ENCODE data around the gene FAM50B. TPM values are rescaled to one million over a fixed set of nuclear protein-coding genes. Genes with fewer than 3 reads are reported as not detected.

FAM50B gene
- total RNA-seq, 1 donor from 2014 or later: 23.2 TPM

DNA sequence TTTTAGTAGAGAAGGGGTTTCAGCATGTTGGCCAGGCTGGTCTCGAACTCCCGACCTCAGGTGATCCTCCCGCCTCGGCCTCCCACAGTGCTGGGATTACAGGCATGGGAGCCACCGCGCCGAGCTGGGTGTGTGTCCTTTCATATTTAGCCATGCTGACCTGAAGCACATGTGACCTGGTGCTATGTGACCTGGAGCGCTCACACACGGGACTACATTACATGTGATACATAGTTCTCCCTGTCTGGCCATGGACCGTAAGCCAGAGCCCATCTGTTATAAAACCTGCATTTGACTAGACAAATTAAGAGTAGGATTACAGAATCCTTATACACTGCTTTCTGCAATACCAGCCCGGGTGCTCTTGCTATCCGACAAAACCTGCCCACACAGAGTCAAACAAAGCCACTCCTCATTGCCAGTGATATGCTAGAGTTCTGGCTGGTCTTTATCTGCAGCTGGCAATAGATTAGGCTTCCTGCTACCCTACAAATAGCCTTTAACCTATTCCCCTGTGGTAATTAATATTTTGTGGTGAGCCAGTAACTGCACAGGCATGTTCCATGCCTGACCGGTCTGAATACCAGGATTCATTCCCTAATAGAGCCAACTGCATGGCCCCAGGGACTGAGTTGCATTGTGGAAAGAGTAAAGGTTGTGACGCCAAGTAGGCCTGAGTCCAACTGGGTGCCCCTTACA lies 26.3 kb upstream of the FAM50B start:
- TF ChIP-seq, protein P1, sequence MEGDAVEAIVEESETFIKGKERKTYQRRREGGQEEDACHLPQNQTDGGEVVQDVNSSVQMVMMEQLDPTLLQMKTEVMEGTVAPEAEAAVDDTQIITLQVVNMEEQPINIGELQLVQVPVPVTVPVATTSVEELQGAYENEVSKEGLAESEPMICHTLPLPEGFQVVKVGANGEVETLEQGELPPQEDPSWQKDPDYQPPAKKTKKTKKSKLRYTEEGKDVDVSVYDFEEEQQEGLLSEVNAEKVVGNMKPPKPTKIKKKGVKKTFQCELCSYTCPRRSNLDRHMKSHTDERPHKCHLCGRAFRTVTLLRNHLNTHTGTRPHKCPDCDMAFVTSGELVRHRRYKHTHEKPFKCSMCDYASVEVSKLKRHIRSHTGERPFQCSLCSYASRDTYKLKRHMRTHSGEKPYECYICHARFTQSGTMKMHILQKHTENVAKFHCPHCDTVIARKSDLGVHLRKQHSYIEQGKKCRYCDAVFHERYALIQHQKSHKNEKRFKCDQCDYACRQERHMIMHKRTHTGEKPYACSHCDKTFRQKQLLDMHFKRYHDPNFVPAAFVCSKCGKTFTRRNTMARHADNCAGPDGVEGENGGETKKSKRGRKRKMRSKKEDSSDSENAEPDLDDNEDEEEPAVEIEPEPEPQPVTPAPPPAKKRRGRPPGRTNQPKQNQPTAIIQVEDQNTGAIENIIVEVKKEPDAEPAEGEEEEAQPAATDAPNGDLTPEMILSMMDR (IDR thresholded peaks at IDR 0.05; ENCODE audit: borderline replicate concordance): no peak
- DNase-seq: no peak
- Histone ChIP-seq H3K27me3 (ENCODE audit: low read depth) (no peaks in the 10 kb centered on the region), H3K27ac (replicated peaks) (peak overlapping the region; percentile 7), H3K36me3 (no peaks in the 10 kb centered on the region), H3K4me1 (peaks cover 50% of the 10 kb centered on the region), H3K4me3 (no peak overlapping the region), H3K9me3 (replicated peaks) (no peaks in the 10 kb centered on the region)
- intact Hi-C loops (cut with micrococcal nuclease): no loop called here

DNA sequence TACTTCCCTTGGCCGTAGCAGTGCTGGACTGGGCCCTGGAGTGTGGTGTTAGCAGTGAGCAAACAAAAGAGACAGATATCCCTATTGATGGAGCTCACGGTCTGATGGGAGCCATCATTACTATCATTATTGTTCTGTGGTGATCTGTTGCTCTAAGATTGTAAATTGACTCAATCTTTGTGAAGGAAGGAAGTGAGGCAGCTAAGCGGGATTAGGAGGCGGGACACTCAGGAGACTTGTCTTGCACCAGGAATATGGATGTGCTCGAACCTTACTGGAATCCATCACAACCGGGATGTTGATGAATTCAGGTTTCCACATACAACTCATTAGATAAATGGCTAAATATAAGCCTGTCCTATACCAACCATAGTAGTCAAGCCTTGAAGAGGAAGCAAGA lies 25.5 kb upstream of the FAM50B start:
- no peaks in the 10 kb centered on the region for H3K9me3 ChIP-seq (replicated peaks)
- no peaks in the 10 kb centered on the region for H3K27me3 ChIP-seq (ENCODE audit: low read depth)
- no peaks in the 10 kb centered on the region for H3K36me3 ChIP-seq
- no peak overlapping the region for H3K27ac ChIP-seq (replicated peaks)
- H3K4me1 ChIP-seq: peaks cover 50% of the 10 kb centered on the region
- no peak for DNase-seq
- TF ChIP-seq, protein P1 (IDR thresholded peaks at IDR 0.05; ENCODE audit: borderline replicate concordance): no peak
- H3K4me3 ChIP-seq: no peak overlapping the region
- intact Hi-C loops (cut with micrococcal nuclease): no loop called here

DNA sequence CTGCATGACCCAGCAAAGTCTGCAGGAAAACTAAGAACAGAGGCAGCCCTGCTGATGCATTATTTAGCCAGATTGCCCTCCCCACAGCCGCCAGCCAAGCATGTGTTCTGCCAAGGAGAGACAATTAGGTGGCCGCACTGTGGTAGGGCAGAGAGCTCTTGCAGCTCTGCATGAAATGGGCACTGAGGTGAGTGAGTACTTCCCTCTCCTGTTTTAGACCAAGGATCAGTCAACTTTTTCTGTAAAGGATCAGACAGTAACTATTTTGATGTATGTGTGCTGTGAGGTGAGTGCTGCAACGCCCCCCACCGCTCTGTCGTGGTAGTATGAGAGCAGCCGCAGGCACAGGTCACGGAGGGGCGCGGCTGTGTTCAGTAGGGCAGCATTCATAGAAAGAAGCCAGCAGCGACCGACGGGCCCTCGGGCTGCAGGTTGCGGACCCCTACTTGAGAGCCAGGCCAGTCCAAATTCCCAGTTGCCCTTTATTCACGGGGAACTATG lies 23.8 kb upstream of the FAM50B start:
- H3K36me3 ChIP-seq: no peaks in the 10 kb centered on the region
- no peaks in the 10 kb centered on the region for H3K9me3 ChIP-seq (replicated peaks)
- DNase-seq: peak; percentile 63
- peaks cover 43% of the 10 kb centered on the region for H3K4me1 ChIP-seq
- H3K27ac ChIP-seq (replicated peaks): peak overlapping the region; percentile 94
- TF ChIP-seq, protein P1 (IDR thresholded peaks at IDR 0.05; ENCODE audit: borderline replicate concordance): peak; percentile 58
- H3K4me3 ChIP-seq: peak overlapping the region; percentile 46
- intact Hi-C loops (cut with micrococcal nuclease): no loop called here
- H3K27me3 ChIP-seq (ENCODE audit: low read depth): no peaks in the 10 kb centered on the region

DNA sequence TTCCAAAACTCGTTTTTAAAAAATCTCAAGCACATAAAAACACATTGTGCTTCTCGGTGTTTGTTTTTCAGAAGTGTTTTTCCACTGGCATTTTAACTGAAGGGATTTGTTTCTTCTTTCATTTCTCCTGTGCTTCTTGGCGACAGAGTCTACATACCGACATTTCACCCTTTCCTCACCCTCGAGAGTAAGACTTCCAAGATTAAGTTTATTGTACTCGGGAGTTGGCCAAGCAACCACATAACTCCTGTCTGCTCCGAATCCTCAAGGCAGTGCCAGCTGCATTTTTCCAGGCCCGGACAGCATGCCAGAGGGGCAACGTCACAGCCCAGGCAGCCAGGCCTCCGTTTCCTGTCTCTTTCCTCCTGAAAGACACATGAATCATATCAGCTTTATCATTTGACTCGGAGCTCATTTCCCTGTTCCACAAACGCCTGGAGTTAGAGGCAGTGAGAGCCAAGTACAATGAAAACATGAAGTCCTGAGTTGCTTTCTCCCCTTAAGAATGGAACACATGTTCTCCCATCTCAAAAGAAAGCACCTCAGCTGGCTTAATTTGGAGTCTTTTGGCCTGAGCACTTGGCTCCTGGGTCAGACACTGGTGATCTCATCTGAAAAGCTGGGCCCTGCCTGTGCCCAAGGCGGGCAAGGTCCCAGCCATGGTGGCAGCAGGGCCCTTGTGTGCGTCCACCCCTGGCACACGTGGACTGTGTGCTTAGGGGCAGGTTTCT lies 23.2 kb upstream of the FAM50B start:
- Histone ChIP-seq H3K36me3 (no peaks in the 10 kb centered on the region), H3K27ac (replicated peaks) (peak overlapping the region; percentile 94), H3K9me3 (replicated peaks) (no peaks in the 10 kb centered on the region), H3K4me3 (peak overlapping the region; percentile 46), H3K27me3 (ENCODE audit: low read depth) (no peaks in the 10 kb centered on the region), H3K4me1 (peaks cover 43% of the 10 kb centered on the region)
- intact Hi-C loops (cut with micrococcal nuclease): no loop called here
- TF ChIP-seq, protein P1 (IDR thresholded peaks at IDR 0.05; ENCODE audit: borderline replicate concordance): no peak
- DNase-seq: peak; percentile 86

DNA sequence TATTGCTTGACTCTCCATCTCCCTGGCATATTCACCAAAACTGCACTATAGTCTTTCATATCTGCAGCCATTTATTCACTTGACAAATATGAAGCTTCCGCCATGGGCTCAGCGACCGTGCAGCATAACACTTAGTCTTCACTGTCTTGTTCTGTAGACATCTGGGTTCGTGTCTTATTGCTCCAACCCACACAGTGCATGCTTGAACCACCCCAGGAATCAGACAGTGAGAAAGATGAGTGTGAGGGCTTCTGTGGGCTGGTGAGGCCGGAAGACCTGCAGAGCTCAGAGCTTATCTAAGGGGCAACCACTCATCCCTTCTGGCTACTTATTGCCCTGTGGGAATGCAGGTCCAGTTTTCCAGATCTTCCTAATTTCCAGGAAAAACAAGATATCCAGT lies 19.9 kb upstream of the FAM50B start:
- no peaks in the 10 kb centered on the region for H3K36me3 ChIP-seq
- H3K4me1 ChIP-seq: peaks cover 30% of the 10 kb centered on the region
- no peak for DNase-seq
- H3K27me3 ChIP-seq (ENCODE audit: low read depth): no peaks in the 10 kb centered on the region
- H3K4me3 ChIP-seq: no peak overlapping the region
- no peaks in the 10 kb centered on the region for H3K9me3 ChIP-seq (replicated peaks)
- intact Hi-C loops (cut with micrococcal nuclease): no loop called here
- TF ChIP-seq, protein P1 (IDR thresholded peaks at IDR 0.05; ENCODE audit: borderline replicate concordance): no peak
- no peak overlapping the region for H3K27ac ChIP-seq (replicated peaks)

All from left ventricle myocardium inferior (tissue), 1 donor.